OCI-LY3 (cell line): ENCODE data around the gene HIPK2.

Source experiments
- EZH2phosphoT487 ChIP-seq: fragments of 200-600 bp; shearing (Covaris generic); IDR thresholded peaks from 2 replicates; pipeline ENCODE4 v1.6.1; 2018; ENCODE audit warnings: antibody characterized with exemption, mixed run types, low read depth
- TF ChIP-seq, protein P1 (sequence below): fragments of 200-600, 300-600 bp; sonication (generic); IDR thresholded peaks from 2 replicates; pipeline ENCODE4 v1.5.1; 2014; ENCODE audit warnings: antibody characterized with exemption, low read length, low read depth

DNA sequence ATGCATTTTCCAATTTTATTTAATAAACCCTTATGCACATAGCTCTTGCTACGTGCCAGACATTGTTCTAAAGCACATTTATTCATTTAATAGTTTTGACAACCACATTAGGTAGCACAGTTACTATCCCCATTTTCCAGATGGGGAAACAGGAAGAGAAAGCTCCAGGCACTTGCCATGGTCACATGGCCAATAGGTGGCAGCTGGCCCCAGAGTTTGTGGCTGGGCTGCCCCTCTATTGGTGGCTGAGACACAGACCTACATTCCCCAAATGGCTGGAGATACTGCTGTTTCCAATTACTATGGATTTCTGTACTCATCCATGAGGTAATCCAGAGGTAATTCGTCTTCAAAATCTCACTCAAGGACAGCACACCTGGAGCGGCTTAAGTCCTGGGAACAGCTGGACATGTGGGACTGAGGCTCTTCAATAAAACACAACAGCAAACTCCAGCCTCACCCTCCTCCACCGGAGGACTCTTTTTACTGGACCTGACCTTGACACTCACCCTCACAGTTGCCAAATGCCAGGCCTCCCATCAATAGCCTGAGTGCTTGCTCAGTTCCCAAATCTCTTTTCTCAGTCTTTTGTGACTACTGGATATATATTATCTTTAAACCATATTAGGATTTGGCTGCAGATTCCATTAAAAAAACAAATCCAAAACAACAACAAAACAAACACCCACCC, 148.3 kb downstream of the HIPK2 start:
- TF ChIP-seq, protein P1, sequence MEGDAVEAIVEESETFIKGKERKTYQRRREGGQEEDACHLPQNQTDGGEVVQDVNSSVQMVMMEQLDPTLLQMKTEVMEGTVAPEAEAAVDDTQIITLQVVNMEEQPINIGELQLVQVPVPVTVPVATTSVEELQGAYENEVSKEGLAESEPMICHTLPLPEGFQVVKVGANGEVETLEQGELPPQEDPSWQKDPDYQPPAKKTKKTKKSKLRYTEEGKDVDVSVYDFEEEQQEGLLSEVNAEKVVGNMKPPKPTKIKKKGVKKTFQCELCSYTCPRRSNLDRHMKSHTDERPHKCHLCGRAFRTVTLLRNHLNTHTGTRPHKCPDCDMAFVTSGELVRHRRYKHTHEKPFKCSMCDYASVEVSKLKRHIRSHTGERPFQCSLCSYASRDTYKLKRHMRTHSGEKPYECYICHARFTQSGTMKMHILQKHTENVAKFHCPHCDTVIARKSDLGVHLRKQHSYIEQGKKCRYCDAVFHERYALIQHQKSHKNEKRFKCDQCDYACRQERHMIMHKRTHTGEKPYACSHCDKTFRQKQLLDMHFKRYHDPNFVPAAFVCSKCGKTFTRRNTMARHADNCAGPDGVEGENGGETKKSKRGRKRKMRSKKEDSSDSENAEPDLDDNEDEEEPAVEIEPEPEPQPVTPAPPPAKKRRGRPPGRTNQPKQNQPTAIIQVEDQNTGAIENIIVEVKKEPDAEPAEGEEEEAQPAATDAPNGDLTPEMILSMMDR, result no peak
- no peak for TF ChIP-seq EZH2phosphoT487
